Keratinocyte (primary cell): ENCODE data around the gene DEPP1. TPM values are rescaled to one million over a fixed set of nuclear protein-coding genes. Genes with fewer than 3 reads are reported as not detected.

ENCODE experiments used
- DNase-seq: peaks from one replicate; pipeline ENCODE4 v3.0.0-alpha.2; 2011; ENCODE audit warnings: low read depth, missing footprints, low spot score
- FAIRE-seq: peaks from 2 replicates; lab custom pipeline; 2011; peaks lifted over from hg19 to GRCh38; lab: Jason Lieb, UNC
- H2AFZ ChIP-seq: 2 replicates; pipeline ENCODE4 v1.6.0; 2012; ENCODE audit warnings: low read length, control low read depth, inconsistent platforms; ENCODE audit not compliant: control insufficient read depth
- H3K27ac ChIP-seq: 2 replicates; pipeline ENCODE4 v1.5.1; 2011; ENCODE audit warnings: low read length; ENCODE audit not compliant: control insufficient read depth, insufficient read depth
- H3K27me3 ChIP-seq: 3 replicates; pipeline ENCODE4 v1.6.0; 2011; ENCODE audit warnings: low read length; ENCODE audit not compliant: control insufficient read depth, insufficient read depth; ENCODE audit errors: extremely low read depth
- H3K36me3 ChIP-seq, 2 experiments: 2 replicates in 1 of 2; 3 replicates in 1 of 2; pipeline ENCODE4 v1.5.1; 2011; ENCODE audit warnings: low read length in 2 of 2, mild to moderate bottlenecking in 1 of 2; ENCODE audit not compliant: control insufficient read depth in 2 of 2, insufficient read depth in 2 of 2; ENCODE audit errors: extremely low read depth in 1 of 2
- H3K4me1 ChIP-seq: 3 replicates; pipeline ENCODE4 v1.5.1; 2011; ENCODE audit warnings: low read length; ENCODE audit not compliant: control insufficient read depth, insufficient read depth; ENCODE audit errors: extremely low read depth
- H3K4me2 ChIP-seq: 3 replicates; pipeline ENCODE4 v1.6.0; 2011; ENCODE audit warnings: low read depth, low read length; ENCODE audit not compliant: control insufficient read depth, insufficient read depth; ENCODE audit errors: extremely low read depth
- H3K4me3 ChIP-seq, 3 experiments: fragments of 200-600 bp in 1 of 3; sonication (generic) in 1 of 3; 2 replicates in 2 of 3; 3 replicates in 1 of 3; pipeline ENCODE4 v1.5.1; 2011 to 2016; ENCODE audit warnings: low read length in 3 of 3, mild to moderate bottlenecking in 3 of 3, control low read depth in 2 of 3, inconsistent platforms in 1 of 3, low read depth in 1 of 3, mixed read lengths in 1 of 3, mixed run types in 1 of 3, moderate library complexity in 1 of 3; ENCODE audit not compliant: control insufficient read depth in 2 of 3, insufficient read depth in 2 of 3; ENCODE audit errors: extremely low read depth in 1 of 3
- H3K79me2 ChIP-seq: 2 replicates; pipeline ENCODE4 v1.6.0; 2012; ENCODE audit warnings: low read length; ENCODE audit not compliant: control insufficient read depth, insufficient read depth
- H3K9ac ChIP-seq: 3 replicates; pipeline ENCODE4 v1.6.0; 2011; ENCODE audit warnings: low read length; ENCODE audit not compliant: control insufficient read depth, insufficient read depth; ENCODE audit errors: extremely low read depth
- H3K9me1 ChIP-seq: 3 replicates; pipeline ENCODE4 v1.6.0; 2011; ENCODE audit warnings: low read length; ENCODE audit not compliant: control insufficient read depth, insufficient read depth; ENCODE audit errors: extremely low read depth
- H3K9me3 ChIP-seq: 2 replicates; pipeline ENCODE4 v1.5.1; 2012; ENCODE audit warnings: low read depth, low read length; ENCODE audit not compliant: control insufficient read depth
- H4K20me1 ChIP-seq: 3 replicates; pipeline ENCODE4 v1.6.0; 2011; ENCODE audit warnings: low read length; ENCODE audit not compliant: control insufficient read depth, insufficient read depth; ENCODE audit errors: extremely low read depth
- CTCF ChIP-seq, 3 experiments: IDR thresholded peaks in 1 of 3; conservative IDR thresholded peaks in 1 of 3; optimal IDR thresholded peaks in 1 of 3; 2 replicates in 2 of 3; 3 replicates in 1 of 3; pipeline versions ENCODE3 to v1.5.1; 2011; ENCODE audit warnings: low read length in 3 of 3, mild to moderate bottlenecking in 3 of 3, moderate library complexity in 2 of 3, control low read depth in 1 of 3, inconsistent platforms in 1 of 3; ENCODE audit not compliant: insufficient read depth in 2 of 3; ENCODE audit errors: extremely low read depth in 1 of 3
- EZH2 ChIP-seq: IDR thresholded peaks from one replicate; pipeline ENCODE4 v1.6.1; 2012; ENCODE audit warnings: inconsistent platforms, mild to moderate bottlenecking, low read length, moderate library complexity
- dilution Hi-C: fragments of 300-500 bp; cut with MboI; formaldehyde crosslinking; loops from one replicate; pipeline ENCODE4 v1.7.0; 2020; ENCODE audit warnings: low sequenced_read_pairs; ENCODE audit not compliant: extremely low pct_ligation_motif_present
- polyA plus RNA-seq, 5 experiments: library from polyadenylated mRNA; depleted of rRNA in 3 of 5; stranded (reverse) in 3 of 5; stranded (forward) in 1 of 5; unstranded in 1 of 5; fragments of >200 nt; gene quantifications; 1 replicate in 1 of 5; 2 replicates in 3 of 5; 3 replicates in 1 of 5; pipeline versions ENCODE4 v1.2.1 to v1.2.3, GENCODE V29; 2011 to 2012; ENCODE audit warnings: missing spikeins in 2 of 5, low read depth in 1 of 5, low replicate concordance in 1 of 5

Gene DEPP1
- polyA plus RNA-seq, 1 donor (not counting 4 experiments of a cell fraction or from before 2014, with no cell fraction given): 1.2 TPM

GRCh38 chr10:44944354-44944753, 34.3 kb downstream of the DEPP1 start:
- no peak for DNase-seq
- H3K9me3 ChIP-seq: no peaks in the 10 kb centered on the region
- H3K79me2 ChIP-seq: no peaks in the 10 kb centered on the region
- no peaks in the 10 kb centered on the region for H4K20me1 ChIP-seq
- FAIRE-seq: no peak
- no peaks in the 10 kb centered on the region for H3K27me3 ChIP-seq
- no peak for TF ChIP-seq CTCF (optimal IDR thresholded peaks at IDR 0.05 in 1 of 3, IDR thresholded peaks at IDR 0.05 in 1 of 3, conservative IDR thresholded peaks at IDR 0.05 in 1 of 3; ENCODE audit: extremely low read depth in 1 of 3, insufficient read depth in 2 of 3, low read length in 3 of 3)
- no peak for TF ChIP-seq EZH2
- H2AFZ ChIP-seq: no peak overlapping the region
- dilution Hi-C loops: no loop called here
- no peaks in the 10 kb centered on the region for H3K4me1 ChIP-seq
- no peak overlapping the region for H3K4me3 ChIP-seq
- H3K4me2 ChIP-seq: no peak overlapping the region
- no peaks in the 10 kb centered on the region for H3K36me3 ChIP-seq
- no peaks in the 10 kb centered on the region for H3K9me1 ChIP-seq
- no peak overlapping the region for H3K27ac ChIP-seq
- no peak overlapping the region for H3K9ac ChIP-seq

- no peaks in the 10 kb centered on the region for H3K79me2 ChIP-seq
These were observed 38.8 kb downstream of the DEPP1 start for GRCh38 chr10:44939691-44940401.

More at GRCh38 chr10:44939691-44940401, 38.8 kb downstream of the DEPP1 start:
- no peak overlapping the region for H3K4me3 ChIP-seq
- H3K4me2 ChIP-seq: no peak overlapping the region
- TF ChIP-seq CTCF (optimal IDR thresholded peaks at IDR 0.05 in 1 of 3, IDR thresholded peaks at IDR 0.05 in 1 of 3, conservative IDR thresholded peaks at IDR 0.05 in 1 of 3; ENCODE audit: extremely low read depth in 1 of 3, insufficient read depth in 2 of 3, low read length in 3 of 3) (no peak), EZH2 (no peak)
- no peak overlapping the region for H3K9ac ChIP-seq
- dilution Hi-C loops: no loop called here
- no peak overlapping the region for H2AFZ ChIP-seq
- no peaks in the 10 kb centered on the region for H3K36me3 ChIP-seq
- no peaks in the 10 kb centered on the region for H3K27me3 ChIP-seq
- no peak for DNase-seq
- H3K27ac ChIP-seq: no peak overlapping the region
- H3K4me1 ChIP-seq: peaks cover 11% of the 10 kb centered on the region
- H3K9me1 ChIP-seq: no peaks in the 10 kb centered on the region
- FAIRE-seq: no peak
- no peaks in the 10 kb centered on the region for H4K20me1 ChIP-seq
- no peaks in the 10 kb centered on the region for H3K9me3 ChIP-seq
